Measurements from ENCODE around the gene NHLH1. TPM values are rescaled to one million over a fixed set of nuclear protein-coding genes. Genes with fewer than 3 reads are reported as not detected.

The NHLH1 gene
- total RNA-seq, 4 donors from 2014 or later = not detected

- no peaks in the 10 kb centered on the region for H3K4me1 ChIP-seq
- peaks cover 0 to 12% (median 0%) of the 10 kb centered on the region in 4 donors for H3K27me3 ChIP-seq
- H3K36me3 ChIP-seq = peaks cover under 1 to 28% (median 18%) of the 10 kb centered on the region in 4 donors
- no peaks in the 10 kb centered on the region for H3K9me3 ChIP-seq
- no peak for DNase-seq (ENCODE audit: extremely low spot score)
- no peak overlapping the region for H3K4me3 ChIP-seq
- no peak overlapping the region for H3K27ac ChIP-seq (replicated peaks in 1 of 4)
- intact Hi-C loops (cut with DNase I) = no loop called here
- TF ChIP-seq, protein P1, sequence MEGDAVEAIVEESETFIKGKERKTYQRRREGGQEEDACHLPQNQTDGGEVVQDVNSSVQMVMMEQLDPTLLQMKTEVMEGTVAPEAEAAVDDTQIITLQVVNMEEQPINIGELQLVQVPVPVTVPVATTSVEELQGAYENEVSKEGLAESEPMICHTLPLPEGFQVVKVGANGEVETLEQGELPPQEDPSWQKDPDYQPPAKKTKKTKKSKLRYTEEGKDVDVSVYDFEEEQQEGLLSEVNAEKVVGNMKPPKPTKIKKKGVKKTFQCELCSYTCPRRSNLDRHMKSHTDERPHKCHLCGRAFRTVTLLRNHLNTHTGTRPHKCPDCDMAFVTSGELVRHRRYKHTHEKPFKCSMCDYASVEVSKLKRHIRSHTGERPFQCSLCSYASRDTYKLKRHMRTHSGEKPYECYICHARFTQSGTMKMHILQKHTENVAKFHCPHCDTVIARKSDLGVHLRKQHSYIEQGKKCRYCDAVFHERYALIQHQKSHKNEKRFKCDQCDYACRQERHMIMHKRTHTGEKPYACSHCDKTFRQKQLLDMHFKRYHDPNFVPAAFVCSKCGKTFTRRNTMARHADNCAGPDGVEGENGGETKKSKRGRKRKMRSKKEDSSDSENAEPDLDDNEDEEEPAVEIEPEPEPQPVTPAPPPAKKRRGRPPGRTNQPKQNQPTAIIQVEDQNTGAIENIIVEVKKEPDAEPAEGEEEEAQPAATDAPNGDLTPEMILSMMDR (IDR thresholded peaks at IDR 0.05) = no peak
- TF ChIP-seq POLR2AphosphoS5 (IDR thresholded peaks at IDR 0.05) (no peak), POLR2A (IDR thresholded peaks at IDR 0.05; ENCODE audit: low read depth) (no peak), EP300 (IDR thresholded peaks at IDR 0.05) (no peak)
- WGBS = 55% methylated on average over 5 of the region's 5 CpGs
Measured at GRCh38 chr1:160363010-160363409, 3.9 kb upstream of the NHLH1 start.

DNA sequence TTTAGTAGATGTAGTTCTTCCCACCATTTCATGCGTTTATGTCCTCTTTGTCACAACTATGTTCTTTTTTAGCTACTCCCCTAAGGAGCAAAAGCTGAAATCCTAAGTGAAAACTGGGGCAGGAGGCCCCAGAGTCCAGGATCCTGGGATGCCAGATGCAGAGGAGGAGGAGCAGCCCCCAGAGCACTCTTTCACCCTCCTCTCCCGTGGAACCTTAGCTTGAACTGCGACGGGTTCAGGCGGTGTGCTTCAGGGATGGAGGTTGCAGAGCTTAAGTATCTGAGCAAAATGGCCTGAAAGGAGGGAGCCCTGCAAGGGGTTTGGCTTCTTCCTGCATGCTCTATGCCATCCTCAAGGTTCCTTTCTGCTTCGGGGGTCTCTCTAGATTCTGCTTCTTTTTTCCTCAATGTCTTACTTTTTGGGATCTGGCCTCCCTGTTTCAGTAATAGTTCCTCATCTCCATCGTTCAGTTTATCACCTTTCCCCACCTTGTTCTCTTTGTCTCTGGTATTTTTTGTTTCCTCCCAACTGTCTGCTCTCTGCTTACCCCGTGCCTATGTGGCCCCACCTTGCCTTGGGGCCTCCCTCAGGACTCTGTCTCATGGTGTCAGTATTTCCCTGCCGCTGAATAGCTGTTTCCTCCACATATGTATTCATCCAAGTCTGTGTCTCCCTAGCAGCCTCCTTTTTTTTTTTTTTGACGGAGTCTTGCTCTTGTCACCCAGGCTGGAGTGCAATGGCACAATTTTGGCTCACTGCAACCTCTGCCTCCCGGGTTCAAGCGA lies 2.7 kb upstream of the NHLH1 start:
- intact Hi-C loops (cut with DNase I) = no loop called here
- peaks cover 0 to 17% (median 0%) of the 10 kb centered on the region in 4 donors for H3K27me3 ChIP-seq
- H3K4me1 ChIP-seq = no peaks in the 10 kb centered on the region
- no peaks in the 10 kb centered on the region for H3K9me3 ChIP-seq
- no peak overlapping the region for H3K27ac ChIP-seq (replicated peaks in 1 of 4)
- TF ChIP-seq POLR2AphosphoS5 (IDR thresholded peaks at IDR 0.05) = no peak
- no peak for TF ChIP-seq POLR2A (IDR thresholded peaks at IDR 0.05; ENCODE audit: low read depth)
- TF ChIP-seq EP300 (IDR thresholded peaks at IDR 0.05) = no peak
- TF ChIP-seq, protein P1 (IDR thresholded peaks at IDR 0.05) = no peak
- DNase-seq (ENCODE audit: extremely low spot score) = no peak
- WGBS = 71% methylated on average over 12 of the region's 12 CpGs
- H3K36me3 ChIP-seq = peaks cover 0 to 18% (median 10%) of the 10 kb centered on the region in 4 donors
- H3K4me3 ChIP-seq = no peak overlapping the region

- Histone ChIP-seq H3K36me3 (peaks cover 0 to 6% (median 4%) of the 10 kb centered on the region in 4 donors), H3K27ac (replicated peaks in 1 of 4) (no peak overlapping the region), H3K4me3 (no peak overlapping the region), H3K4me1 (no peaks in the 10 kb centered on the region), H3K27me3 (peaks cover 0 to 20% (median 0%) of the 10 kb centered on the region in 4 donors), H3K9me3 (no peaks in the 10 kb centered on the region)
- no peak for DNase-seq (ENCODE audit: extremely low spot score)
- no peak for TF ChIP-seq POLR2AphosphoS5 (IDR thresholded peaks at IDR 0.05)
- TF ChIP-seq EP300 (IDR thresholded peaks at IDR 0.05) = no peak
- TF ChIP-seq, protein P1 (IDR thresholded peaks at IDR 0.05) = no peak
- TF ChIP-seq POLR2A (IDR thresholded peaks at IDR 0.05; ENCODE audit: low read depth) = no peak
- intact Hi-C loops (cut with DNase I) = no loop called here
- WGBS = 100% methylated on average over 1 of the region's 1 CpG
Measured at GRCh38 chr1:160365325-160365724, 1.5 kb upstream of the NHLH1 start.

DNA sequence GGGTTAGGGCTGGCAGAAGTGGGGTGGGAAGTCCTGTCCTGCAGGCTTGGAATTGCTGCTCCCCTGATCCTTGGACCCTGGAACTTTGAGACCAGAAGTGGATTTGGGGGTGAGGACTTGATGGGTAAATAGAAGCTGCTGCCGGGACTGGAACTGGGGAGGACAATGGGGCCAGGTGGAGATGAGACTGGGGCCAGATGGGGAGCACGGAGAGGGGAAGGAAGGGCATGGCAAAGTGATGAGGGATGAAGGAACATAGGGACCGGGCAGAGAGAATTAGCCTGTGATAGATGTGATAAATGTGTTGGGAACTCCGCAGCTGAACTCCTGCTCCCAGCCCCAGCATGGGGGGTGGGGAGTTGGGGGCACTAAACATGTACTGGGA lies 637 bp downstream of the NHLH1 start:
- Histone ChIP-seq H3K27me3 (peaks cover 0 to 42% (median 10%) of the 10 kb centered on the region in 4 donors), H3K4me1 (no peaks in the 10 kb centered on the region), H3K9me3 (no peaks in the 10 kb centered on the region), H3K27ac (replicated peaks in 1 of 4) (no peak overlapping the region), H3K36me3 (no peaks in the 10 kb centered on the region), H3K4me3 (no peak overlapping the region)
- 40% methylated on average over 4 of the region's 4 CpGs for WGBS
- no peak for DNase-seq (ENCODE audit: extremely low spot score)
- TF ChIP-seq, protein P1 (IDR thresholded peaks at IDR 0.05) = no peak
- TF ChIP-seq POLR2A (IDR thresholded peaks at IDR 0.05; ENCODE audit: low read depth) (no peak), POLR2AphosphoS5 (IDR thresholded peaks at IDR 0.05) (no peak)
- intact Hi-C loops (cut with DNase I) = no loop called here

Measured in esophagus muscularis mucosa (tissue), 4 donors.